ENCODE data around the gene RNASEH2B. TPM values are rescaled to one million over a fixed set of nuclear protein-coding genes. Genes with fewer than 3 reads are reported as not detected.

Gene RNASEH2B, protein sequence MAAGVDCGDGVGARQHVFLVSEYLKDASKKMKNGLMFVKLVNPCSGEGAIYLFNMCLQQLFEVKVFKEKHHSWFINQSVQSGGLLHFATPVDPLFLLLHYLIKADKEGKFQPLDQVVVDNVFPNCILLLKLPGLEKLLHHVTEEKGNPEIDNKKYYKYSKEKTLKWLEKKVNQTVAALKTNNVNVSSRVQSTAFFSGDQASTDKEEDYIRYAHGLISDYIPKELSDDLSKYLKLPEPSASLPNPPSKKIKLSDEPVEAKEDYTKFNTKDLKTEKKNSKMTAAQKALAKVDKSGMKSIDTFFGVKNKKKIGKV
- total RNA-seq, result 10 to 100 TPM; 27.5 to 82.2 (median 48.8) TPM

DNA sequence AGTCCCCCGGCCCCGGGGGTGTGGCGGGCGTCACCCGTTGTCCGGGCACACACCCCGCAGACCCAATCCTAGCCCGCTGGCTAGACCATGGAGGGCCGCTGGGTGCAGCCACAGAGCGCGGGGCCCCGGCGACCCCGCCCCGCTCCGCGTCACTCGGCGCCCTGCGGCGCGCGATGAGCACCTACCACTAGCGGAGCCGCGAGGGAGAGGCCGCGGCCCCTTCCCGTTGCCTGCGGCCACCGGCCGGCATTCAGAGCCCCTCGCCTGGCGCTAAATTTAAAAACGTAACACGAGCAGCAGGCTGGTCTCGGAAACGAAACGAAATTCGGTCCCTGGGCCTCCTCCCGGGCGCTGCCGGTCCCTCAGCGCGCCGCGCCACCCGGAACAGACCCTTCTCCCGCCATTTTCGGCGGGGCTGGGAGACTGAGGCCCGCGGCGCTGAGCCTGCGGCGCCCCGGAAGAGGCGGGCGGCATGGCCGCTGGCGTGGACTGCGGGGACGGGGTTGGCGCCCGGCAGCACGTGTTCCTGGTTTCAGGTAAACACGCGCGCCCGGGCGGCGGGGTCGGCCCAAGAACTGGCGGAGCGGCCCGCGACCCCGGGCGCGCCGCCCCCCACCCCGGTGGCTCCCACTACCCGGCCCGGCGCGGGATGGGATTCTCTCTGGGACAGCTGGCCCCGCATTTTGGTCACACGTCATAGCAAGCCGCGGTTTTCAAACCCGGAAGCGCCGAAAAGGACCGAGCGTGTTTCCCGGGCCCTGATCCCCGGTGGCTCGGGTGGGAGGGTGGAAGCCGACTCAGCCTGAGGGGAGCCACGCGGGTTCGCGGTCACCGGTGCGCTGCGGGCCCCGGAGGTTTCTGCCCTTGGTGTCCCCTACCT, at the start of gene RNASEH2B:
Gene RNASEH2B (plus strand): TSS at position 187 of the 880 bp plus-strand sequence. CDS start 286 bp downstream, at position 473.
- intact Hi-C loops (cut with DNase I), result loop anchor here (5.0 to 10.0 kb wide), 4 partner anchors 385 to 933 kb away; partner anchors contain the start of gene TRIM13
- DNase-seq (ENCODE audit: extremely low spot score), result no peak
- WGBS, result 0% methylated on average over 25 of the region's 107 CpGs
- H3K4me1 ChIP-seq, result peaks cover 36 to 51% (median 44%) of the 10 kb centered on the region in 4 donors
- peak within 1 kb of the TSS; percentile 80 to 98 (median 83) for H3K4me3 ChIP-seq
- no peaks in the 10 kb centered on the region for H3K9me3 ChIP-seq
- peak within 1 kb of the TSS; percentile 88 to 94 (median 90) for H3K27ac ChIP-seq (replicated peaks in 1 of 4)
- H3K27me3 ChIP-seq, result no peaks in the 10 kb centered on the region
- H3K36me3 ChIP-seq, result no peaks in the 10 kb centered on the region
- TF ChIP-seq EP300 (IDR thresholded peaks at IDR 0.05) (no peak), POLR2AphosphoS5 (IDR thresholded peaks at IDR 0.05) (peak; percentile 62 to 75), POLR2A (IDR thresholded peaks at IDR 0.05; ENCODE audit: low read depth) (peak; percentile 21)
- TF ChIP-seq, protein P1, sequence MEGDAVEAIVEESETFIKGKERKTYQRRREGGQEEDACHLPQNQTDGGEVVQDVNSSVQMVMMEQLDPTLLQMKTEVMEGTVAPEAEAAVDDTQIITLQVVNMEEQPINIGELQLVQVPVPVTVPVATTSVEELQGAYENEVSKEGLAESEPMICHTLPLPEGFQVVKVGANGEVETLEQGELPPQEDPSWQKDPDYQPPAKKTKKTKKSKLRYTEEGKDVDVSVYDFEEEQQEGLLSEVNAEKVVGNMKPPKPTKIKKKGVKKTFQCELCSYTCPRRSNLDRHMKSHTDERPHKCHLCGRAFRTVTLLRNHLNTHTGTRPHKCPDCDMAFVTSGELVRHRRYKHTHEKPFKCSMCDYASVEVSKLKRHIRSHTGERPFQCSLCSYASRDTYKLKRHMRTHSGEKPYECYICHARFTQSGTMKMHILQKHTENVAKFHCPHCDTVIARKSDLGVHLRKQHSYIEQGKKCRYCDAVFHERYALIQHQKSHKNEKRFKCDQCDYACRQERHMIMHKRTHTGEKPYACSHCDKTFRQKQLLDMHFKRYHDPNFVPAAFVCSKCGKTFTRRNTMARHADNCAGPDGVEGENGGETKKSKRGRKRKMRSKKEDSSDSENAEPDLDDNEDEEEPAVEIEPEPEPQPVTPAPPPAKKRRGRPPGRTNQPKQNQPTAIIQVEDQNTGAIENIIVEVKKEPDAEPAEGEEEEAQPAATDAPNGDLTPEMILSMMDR (IDR thresholded peaks at IDR 0.05), result peak in 1 of 3 experiments; percentile 12

DNA sequence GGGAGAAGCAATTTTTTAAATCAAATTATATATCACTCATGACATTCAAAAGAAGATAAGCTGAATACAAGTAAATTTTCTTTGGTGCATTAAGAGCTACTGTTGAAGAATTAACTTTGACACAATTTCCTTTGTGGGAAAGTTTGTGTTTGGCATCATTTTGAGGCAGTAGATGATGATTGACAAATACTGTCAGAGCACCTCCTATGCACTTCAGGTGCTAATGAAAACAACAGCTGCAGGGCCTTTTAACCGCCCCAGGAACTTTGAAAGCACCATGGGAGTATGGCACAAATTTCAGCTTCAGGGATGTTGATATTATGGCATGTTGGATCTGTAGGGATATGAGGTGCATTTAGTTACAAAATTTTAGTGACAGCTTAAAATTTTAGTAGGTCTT, 45.1 kb upstream of the RNASEH2B start:
- H3K36me3 ChIP-seq, result no peaks in the 10 kb centered on the region
- no peak overlapping the region for H3K27ac ChIP-seq (replicated peaks in 1 of 4)
- no peaks in the 10 kb centered on the region for H3K9me3 ChIP-seq
- H3K27me3 ChIP-seq, result no peaks in the 10 kb centered on the region
- 100% methylated on average over 1 of the region's 1 CpG for whole genome bisulfite sequencing
- TF ChIP-seq POLR2A (IDR thresholded peaks at IDR 0.05; ENCODE audit: low read depth) (no peak), POLR2AphosphoS5 (IDR thresholded peaks at IDR 0.05) (no peak), EP300 (IDR thresholded peaks at IDR 0.05) (no peak)
- TF ChIP-seq, protein P1 (IDR thresholded peaks at IDR 0.05), result no peak
- no peak for DNase-seq (ENCODE audit: extremely low spot score)
- H3K4me1 ChIP-seq, result no peaks in the 10 kb centered on the region
- intact Hi-C loops (cut with DNase I), result no loop called here
- no peak overlapping the region for H3K4me3 ChIP-seq

DNA sequence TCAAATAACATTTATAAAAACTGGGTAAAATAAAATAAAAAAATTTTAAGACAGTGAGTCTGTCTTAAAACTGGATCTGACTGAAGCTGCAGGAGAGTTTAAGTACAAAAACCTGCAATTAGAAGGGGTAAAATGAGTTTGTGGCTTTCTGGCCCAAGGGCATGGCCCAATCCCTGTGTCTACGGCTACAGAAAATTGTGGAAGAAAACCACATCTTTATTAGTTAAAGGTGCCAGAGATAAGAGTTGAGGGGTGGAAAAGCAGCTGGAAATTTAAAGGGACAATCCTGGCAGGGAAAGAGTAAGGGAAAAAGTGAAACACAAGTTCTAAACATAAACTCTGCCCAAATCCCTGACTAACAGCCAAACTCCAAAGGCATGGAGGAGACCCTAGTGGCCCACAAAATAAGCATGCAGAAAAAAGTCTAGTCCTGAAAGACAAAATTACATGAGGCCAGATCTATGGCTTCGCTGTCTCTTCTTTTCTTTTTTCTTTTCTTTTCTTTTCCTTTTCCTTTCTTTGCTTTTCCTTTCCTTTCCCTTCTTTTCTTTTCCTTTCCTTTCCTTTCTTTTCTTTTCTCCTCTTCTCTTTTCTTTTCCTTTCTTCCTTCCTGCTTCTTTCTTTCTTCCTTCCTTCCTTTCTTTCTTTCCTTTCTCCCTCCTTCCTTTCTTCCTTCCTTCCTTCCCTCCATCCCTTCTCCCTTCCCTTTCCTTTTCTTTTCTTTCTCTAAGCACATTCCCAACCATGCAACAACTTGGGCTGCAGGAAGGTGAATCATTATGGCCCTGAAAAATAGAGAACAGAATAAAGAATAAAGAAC, 42.6 kb upstream of the RNASEH2B start:
- H3K27me3 ChIP-seq, result no peaks in the 10 kb centered on the region
- WGBS, result 83% methylated on average over 2 of the region's 2 CpGs
- intact Hi-C loops (cut with DNase I), result no loop called here

DNA sequence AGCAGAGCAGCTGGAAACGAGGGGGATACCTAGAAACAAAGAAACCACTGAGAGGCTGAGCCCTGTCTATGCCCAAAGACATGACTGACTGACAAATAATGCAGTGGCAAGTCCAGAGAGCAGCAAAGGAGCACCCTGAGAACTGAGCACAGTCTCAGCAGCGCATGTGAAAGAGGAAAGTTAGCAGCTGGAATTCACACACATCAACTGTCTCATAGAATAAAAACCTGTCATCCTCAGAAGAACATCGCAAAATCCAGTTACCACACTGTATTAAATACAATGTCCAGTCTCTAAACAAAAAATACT, 42.0 kb upstream of the RNASEH2B start:
- no peaks in the 10 kb centered on the region for H3K36me3 ChIP-seq
- no peak for DNase-seq (ENCODE audit: extremely low spot score)
- H3K27me3 ChIP-seq, result no peaks in the 10 kb centered on the region
- TF ChIP-seq POLR2AphosphoS5 (IDR thresholded peaks at IDR 0.05) (no peak), EP300 (IDR thresholded peaks at IDR 0.05) (no peak)
- TF ChIP-seq, protein P1 (IDR thresholded peaks at IDR 0.05), result no peak
- no peak overlapping the region for H3K27ac ChIP-seq (replicated peaks in 1 of 4)
- intact Hi-C loops (cut with DNase I), result no loop called here
- H3K4me1 ChIP-seq, result no peaks in the 10 kb centered on the region
- H3K9me3 ChIP-seq, result no peaks in the 10 kb centered on the region
- no peak overlapping the region for H3K4me3 ChIP-seq
- 50% methylated on average over 3 of the region's 3 CpGs for WGBS

More for the DNA sequence above, 42.6 kb upstream of the RNASEH2B start:
- Histone ChIP-seq H3K4me3 (no peak overlapping the region), H3K4me1 (no peaks in the 10 kb centered on the region), H3K36me3 (no peaks in the 10 kb centered on the region), H3K9me3 (no peaks in the 10 kb centered on the region), H3K27ac (replicated peaks in 1 of 4) (no peak overlapping the region)
- TF ChIP-seq POLR2A (IDR thresholded peaks at IDR 0.05; ENCODE audit: low read depth) (no peak), EP300 (IDR thresholded peaks at IDR 0.05) (no peak), POLR2AphosphoS5 (IDR thresholded peaks at IDR 0.05) (no peak)
- TF ChIP-seq, protein P1 (IDR thresholded peaks at IDR 0.05), result no peak
- no peak for DNase-seq (ENCODE audit: extremely low spot score)

All from esophagus muscularis mucosa (tissue), 4 donors.